Measurements from ENCODE around the gene CENPP. TPM values are rescaled to one million over a fixed set of nuclear protein-coding genes. Genes with fewer than 3 reads are reported as not detected.
A peak's percentile ranks its signal among the peaks of the same experiment; 100 is the strongest.

Gene CENPP
- total and polyA plus RNA-seq, 8 donors = 0.46 to 2.7 (median 1.9) TPM

- 94% methylated on average over 2 of the region's 2 CpGs for WGBS, 2 donors
- Histone ChIP-seq H3K9me3 (no peaks in the 10 kb centered on the region), H3K27me3 (no peaks in the 10 kb centered on the region), H3K27ac (no peak overlapping the region), H3K4me1 (no peaks in the 10 kb centered on the region), H3K4me3 (no peak overlapping the region), H3K36me3 (no peaks in the 10 kb centered on the region)
- ATAC-seq (no peak), DNase-seq (no peak), FAIRE-seq (no peak)
- intact Hi-C loops (cut with DNase I) = no loop called here
- TF ChIP-seq CTCF (IDR thresholded peaks at IDR 0.05) = no peak
Measured at GRCh38 chr9:92423612-92424011, 97.9 kb downstream of the CENPP start.

DNA sequence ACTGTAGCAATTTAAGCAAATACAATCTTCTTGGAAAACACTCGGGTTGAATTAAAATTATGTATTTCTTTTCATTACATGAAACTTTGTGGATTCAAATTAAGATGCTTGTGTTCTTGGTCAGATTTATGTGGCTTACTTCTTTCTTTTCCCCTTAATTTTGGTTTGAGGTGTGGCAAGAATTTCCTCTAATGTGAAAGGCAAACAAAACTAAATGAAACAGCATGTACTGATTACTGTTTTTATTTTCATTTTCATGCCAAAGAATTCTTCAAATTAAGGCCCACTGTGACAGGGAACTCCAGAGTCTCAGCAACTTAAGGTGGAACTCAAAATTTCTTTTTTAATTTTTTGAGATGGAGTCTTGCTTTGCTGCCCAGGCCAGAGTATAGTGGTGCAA, 98.6 kb downstream of the CENPP start, which contains the start of gene OMD:
OMD (minus strand) TSS at position 132 of the 400 bp plus-strand sequence. CDS start 6,913 bp downstream, outside the sequence.
- 81% methylated on average over 1 of the region's 1 CpG for WGBS, 2 donors
- TF ChIP-seq CTCF (IDR thresholded peaks at IDR 0.05) = no peak
- intact Hi-C loops (cut with DNase I) = no loop called here
- Histone ChIP-seq H3K4me1 (no peaks in the 10 kb centered on the region), H3K36me3 (no peaks in the 10 kb centered on the region), H3K9me3 (no peaks in the 10 kb centered on the region), H3K27ac (no peak within 1 kb of the TSS), H3K4me3 (peak within 1 kb of the TSS in 1 of 4 donors; percentile 2), H3K27me3 (no peaks in the 10 kb centered on the region)
- FAIRE-seq (no peak), ATAC-seq (no peak), DNase-seq (no peak)

GRCh38 chr9:92425474-92425873, 99.7 kb downstream of the CENPP start:
- no peak for ATAC-seq
- H3K27me3 ChIP-seq = no peaks in the 10 kb centered on the region
- intact Hi-C loops (cut with DNase I) = no loop called here
- H3K36me3 ChIP-seq = no peaks in the 10 kb centered on the region
- no peak for TF ChIP-seq CTCF (IDR thresholded peaks at IDR 0.05)
- no peak for DNase-seq
- H3K4me3 ChIP-seq = no peak overlapping the region
- WGBS, 2 donors = 45 to 56% methylated on average over 2 of the region's 2 CpGs
- H3K4me1 ChIP-seq = no peaks in the 10 kb centered on the region
- H3K9me3 ChIP-seq = no peaks in the 10 kb centered on the region
- FAIRE-seq = peak; percentile 49
- no peak overlapping the region for H3K27ac ChIP-seq

DNA sequence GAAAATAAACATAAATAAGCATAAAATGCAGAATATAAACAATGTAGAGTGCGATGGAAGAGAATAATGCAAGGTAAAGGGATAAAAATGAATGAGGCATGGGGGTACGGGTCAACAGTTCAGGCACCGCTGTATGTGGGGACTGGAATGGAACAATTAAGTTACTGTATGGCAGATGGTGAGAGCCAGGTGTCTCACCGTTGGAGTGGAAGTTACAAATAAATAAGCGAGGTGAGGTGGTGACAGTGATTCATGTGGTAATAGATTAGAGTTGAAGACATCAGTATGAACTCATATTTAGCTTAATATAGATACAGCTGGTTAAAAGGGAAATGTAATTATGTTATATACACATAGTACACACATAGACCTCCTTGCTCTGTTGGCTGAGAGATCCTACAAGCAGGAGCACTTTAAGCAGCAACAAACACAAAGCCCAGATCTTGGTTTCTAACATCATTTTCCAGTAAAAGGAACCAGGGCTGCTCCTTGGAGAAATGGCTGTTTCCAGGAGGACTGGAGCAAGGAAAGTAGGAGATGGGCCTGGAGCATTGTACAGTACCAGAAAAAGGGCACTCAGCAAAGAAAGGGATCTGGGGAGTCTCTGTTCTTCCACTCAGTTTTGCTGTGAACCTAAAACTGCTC, 100.9 kb downstream of the CENPP start:
- Histone ChIP-seq H3K27ac (no peak overlapping the region), H3K36me3 (no peaks in the 10 kb centered on the region), H3K9me3 (no peaks in the 10 kb centered on the region), H3K4me3 (no peak overlapping the region), H3K27me3 (no peaks in the 10 kb centered on the region), H3K4me1 (no peaks in the 10 kb centered on the region)
- 81 to 82% methylated on average over 5 of the region's 5 CpGs for WGBS, 2 donors
- FAIRE-seq (no peak), ATAC-seq (peak in 2 of 4 donors; percentile 17 to 60), DNase-seq (no peak)
- intact Hi-C loops (cut with DNase I) = no loop called here
- TF ChIP-seq CTCF (IDR thresholded peaks at IDR 0.05) = no peak

DNA sequence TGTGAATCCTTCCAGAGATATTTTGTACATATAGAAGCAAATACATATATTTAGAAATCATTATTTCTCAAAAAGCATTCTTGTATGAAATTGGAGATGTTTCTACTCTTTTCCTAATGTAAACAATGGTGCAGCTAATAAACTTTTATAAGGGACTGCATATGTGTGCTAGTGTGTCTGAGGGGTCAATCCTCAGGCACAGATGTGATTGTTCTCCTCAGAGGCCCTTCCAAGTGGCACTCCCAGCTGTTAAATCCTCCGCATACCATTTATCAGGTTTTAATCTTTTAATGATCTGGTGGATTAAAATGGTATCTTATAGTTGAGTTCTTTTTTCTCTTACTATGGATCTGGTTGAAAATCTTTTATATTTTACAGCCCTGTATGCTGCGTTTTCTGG, 104.1 kb downstream of the CENPP start:
- H3K27me3 ChIP-seq = no peaks in the 10 kb centered on the region
- 73 to 95% methylated on average over 2 of the region's 2 CpGs for WGBS, 2 donors
- H3K4me3 ChIP-seq = no peak overlapping the region
- no peaks in the 10 kb centered on the region for H3K9me3 ChIP-seq
- H3K4me1 ChIP-seq = no peaks in the 10 kb centered on the region
- FAIRE-seq = no peak
- H3K27ac ChIP-seq = no peak overlapping the region
- DNase-seq = no peak
- no peak for TF ChIP-seq CTCF (IDR thresholded peaks at IDR 0.05)
- intact Hi-C loops (cut with DNase I) = no loop called here
- no peak for ATAC-seq
- no peaks in the 10 kb centered on the region for H3K36me3 ChIP-seq
